Left ventricle myocardium inferior (tissue), 1 donor: ENCODE data around the gene PCSK1N. TPM values are rescaled to one million over a fixed set of nuclear protein-coding genes. Genes with fewer than 3 reads are reported as not detected.

Experiments
- DNase-seq: peaks from one replicate; pipeline ENCODE4 v3.0.0-alpha.2; 2020
- H3K27ac ChIP-seq: fragments of 200-600 bp; replicated peaks from 2 replicates; pipeline ENCODE4 v1.8.0; 2021
- H3K27me3 ChIP-seq: fragments of 200-600 bp; 2 replicates; pipeline ENCODE4 v1.8.0; 2021; ENCODE audit warnings: low read depth
- H3K36me3 ChIP-seq: fragments of 200-600 bp; 2 replicates; pipeline ENCODE4 v1.8.0; 2021
- H3K4me1 ChIP-seq: fragments of 200-600 bp; 2 replicates; pipeline ENCODE4 v1.8.0; 2021
- H3K4me3 ChIP-seq: fragments of 200-600 bp; 2 replicates; pipeline ENCODE4 v1.8.0; 2021; ENCODE audit warnings: mild to moderate bottlenecking, moderate library complexity
- H3K9me3 ChIP-seq: fragments of 200-600 bp; replicated peaks from 2 replicates; pipeline ENCODE4 v1.8.0; 2021
- intact Hi-C: fragments of 100-400 bp; cut with micrococcal nuclease; formaldehyde crosslinking; loops from one replicate; pipeline ENCODE4 v1.11.0; 2022
- total RNA-seq: library from RNA; stranded (reverse); fragmentation: NEBNext Ultra II Directional; extraction: Animal tissue kit (Norgen Biotek cat#: 25700); gene quantifications from one replicate; pipeline ENCODE4 v1.2.1, GENCODE V29; 2021
- TF ChIP-seq, protein P1 (sequence below): fragments of 200-600 bp; IDR thresholded peaks from 2 replicates; pipeline ENCODE4 v1.8.0; 2021; ENCODE audit warnings: antibody characterized with exemption, mild to moderate bottlenecking, borderline replicate concordance
- donor health status: DM: no; HTN: yes; CAD: no; lungs with severe emphysema.

The PCSK1N gene
- total RNA-seq, 1 donor from 2014 or later = not detected

DNA sequence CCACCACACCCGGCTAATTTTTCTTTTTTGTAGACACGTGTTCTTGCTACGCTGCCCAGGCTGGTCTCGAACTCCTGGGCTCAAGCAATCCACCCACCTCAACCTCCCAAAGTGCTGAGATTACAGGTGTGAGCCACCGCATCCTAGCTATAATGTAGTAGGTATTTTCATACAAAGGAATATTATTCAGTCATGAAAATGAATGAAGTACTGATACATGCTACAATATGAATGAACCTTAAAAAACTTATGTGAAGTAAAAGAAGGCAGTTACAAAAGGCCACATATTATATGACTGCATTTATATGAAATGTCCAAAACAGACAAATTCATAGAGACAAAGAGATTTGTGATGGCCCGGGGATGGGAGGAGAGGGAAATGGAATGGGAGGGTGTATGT, 53.7 kb downstream of the PCSK1N start:
- DNase-seq = no peak
- Histone ChIP-seq H3K4me1 (no peaks in the 10 kb centered on the region), H3K4me3 (no peak overlapping the region), H3K27ac (no peak overlapping the region), H3K9me3 (no peaks in the 10 kb centered on the region), H3K36me3 (no peaks in the 10 kb centered on the region), H3K27me3 (peaks cover 9% of the 10 kb centered on the region)
- TF ChIP-seq, protein P1, sequence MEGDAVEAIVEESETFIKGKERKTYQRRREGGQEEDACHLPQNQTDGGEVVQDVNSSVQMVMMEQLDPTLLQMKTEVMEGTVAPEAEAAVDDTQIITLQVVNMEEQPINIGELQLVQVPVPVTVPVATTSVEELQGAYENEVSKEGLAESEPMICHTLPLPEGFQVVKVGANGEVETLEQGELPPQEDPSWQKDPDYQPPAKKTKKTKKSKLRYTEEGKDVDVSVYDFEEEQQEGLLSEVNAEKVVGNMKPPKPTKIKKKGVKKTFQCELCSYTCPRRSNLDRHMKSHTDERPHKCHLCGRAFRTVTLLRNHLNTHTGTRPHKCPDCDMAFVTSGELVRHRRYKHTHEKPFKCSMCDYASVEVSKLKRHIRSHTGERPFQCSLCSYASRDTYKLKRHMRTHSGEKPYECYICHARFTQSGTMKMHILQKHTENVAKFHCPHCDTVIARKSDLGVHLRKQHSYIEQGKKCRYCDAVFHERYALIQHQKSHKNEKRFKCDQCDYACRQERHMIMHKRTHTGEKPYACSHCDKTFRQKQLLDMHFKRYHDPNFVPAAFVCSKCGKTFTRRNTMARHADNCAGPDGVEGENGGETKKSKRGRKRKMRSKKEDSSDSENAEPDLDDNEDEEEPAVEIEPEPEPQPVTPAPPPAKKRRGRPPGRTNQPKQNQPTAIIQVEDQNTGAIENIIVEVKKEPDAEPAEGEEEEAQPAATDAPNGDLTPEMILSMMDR = no peak
- intact Hi-C loops = no loop called here

Other genes with a start within 250 kb of the PCSK1N start
- gene WDR13, start 238.1 kb downstream of the PCSK1N start, total RNA-seq = 137 TPM
- 2.3 TPM for gene WAS, start 151.8 kb downstream of the PCSK1N start, total RNA-seq
- 2.6 TPM for gene SUV39H1, start 138.9 kb downstream of the PCSK1N start, total RNA-seq
- gene GLOD5, start 73.9 kb downstream of the PCSK1N start, total RNA-seq = not detected
- gene GATA1, start 49.0 kb downstream of the PCSK1N start, total RNA-seq = not detected
- gene HDAC6, start 33.5 kb downstream of the PCSK1N start, total RNA-seq = 39.7 TPM
- not detected for gene ERAS, start 9.1 kb downstream of the PCSK1N start, total RNA-seq
- gene TIMM17B, start 62.2 kb upstream of the PCSK1N start, total RNA-seq = 76.1 TPM
- 60.3 TPM for gene PQBP1, start 62.3 kb upstream of the PCSK1N start, total RNA-seq
- 10.4 TPM for gene SLC35A2, start 76.0 kb upstream of the PCSK1N start, total RNA-seq
- 3.3 TPM for gene PIM2, start 83.4 kb upstream of the PCSK1N start, total RNA-seq
- 21.2 TPM for gene OTUD5, start 122.0 kb upstream of the PCSK1N start, total RNA-seq
- 0.30 TPM for gene KCND1, start 136.2 kb upstream of the PCSK1N start, total RNA-seq
- gene GRIPAP1, start 166.7 kb upstream of the PCSK1N start, total RNA-seq = 20.7 TPM
- gene TFE3, start 207.7 kb upstream of the PCSK1N start, total RNA-seq = 19.2 TPM
- 1.6 TPM for gene CCDC120, start 223.4 kb upstream of the PCSK1N start, total RNA-seq
- gene PRAF2, start 238.4 kb upstream of the PCSK1N start, total RNA-seq = 8.7 TPM
- gene WDR45, start 244.3 kb upstream of the PCSK1N start, total RNA-seq = 80.4 TPM